ENCODE data around the gene VPS8. TPM values are rescaled to one million over a fixed set of nuclear protein-coding genes. Genes with fewer than 3 reads are reported as not detected.
A peak's percentile ranks its signal among the peaks of the same experiment; 100 is the strongest.
"Not testable (repeated sequence)": the region's sequence is repeated elsewhere in the genome, so short reads cannot be mapped to it uniquely, and the experiment has no call there.

Gene VPS8
- total and polyA plus RNA-seq, 11 donors: 15.7 to 122 (median 74.3) TPM

GRCh38 chr3:184954251-184954650 lies 142.3 kb downstream of the VPS8 start:
- TF ChIP-seq CTCF (IDR thresholded peaks at IDR 0.05) (no peak), POLR2A (IDR thresholded peaks at IDR 0.05) (no peak)
- 50 to 63% (median 54%) methylated on average over 3 of the region's 3 CpGs for WGBS, 4 donors
- intact Hi-C loops (cut with DNase I): loop anchor here in 1 of 10 donors (10.0 kb wide), 1 partner anchor 221 kb away; no protein-coding TSS in a partner anchor
- Histone ChIP-seq H3K36me3 (peaks cover 0 to 62% (median 35%) of the 10 kb centered on the region in 9 donors), H3K4me1 (peaks cover 0 to 18% (median 6%) of the 10 kb centered on the region in 12 donors), H3K27me3 (no peaks in the 10 kb centered on the region), H3K27ac (peak overlapping the region in 3 of 12 donors; percentile 11 to 44 (median 37)), H3K9me3 (no peaks in the 10 kb centered on the region), H3K4me3 (no peak overlapping the region)
- DNase-seq: peak; percentile 19 to 58 (median 45)
- ATAC-seq: peak; percentile 86 to 95 (median 90)

- not testable (repeated sequence) for H3K9me3 ChIP-seq, H3K27me3 ChIP-seq, H3K4me3 ChIP-seq, DNase-seq, ATAC-seq
- Histone ChIP-seq H3K4me1 (peaks cover 0 to 18% (median 6%) of the 10 kb centered on the region in 12 donors), H3K36me3 (peaks cover 0 to 62% (median 37%) of the 10 kb centered on the region in 9 donors), H3K27ac (peak overlapping the region in 1 of 12 donors; percentile 11)
- 94 to 98% (median 97%) methylated on average over 8 of the region's 8 CpGs for WGBS, 4 donors
- intact Hi-C loops (cut with DNase I): loop anchor here in 1 of 10 donors (10.0 kb wide), 1 partner anchor 220 kb away; no protein-coding TSS in a partner anchor
Measured at GRCh38 chr3:184954851-184955250, 142.9 kb downstream of the VPS8 start.

GRCh38 chr3:184965639-184966430 lies 153.9 kb downstream of the VPS8 start:
- H3K4me3 ChIP-seq: no peak overlapping the region
- WGBS, 4 donors: 87 to 89% (median 88%) methylated on average over 6 of the region's 6 CpGs
- H3K36me3 ChIP-seq: peaks cover 0 to 78% (median 53%) of the 10 kb centered on the region in 9 donors

GRCh38 chr3:184968115-184968514 lies 156.1 kb downstream of the VPS8 start:
- intact Hi-C loops (cut with DNase I): loop anchor here in 1 of 10 donors (10.0 kb wide), 1 partner anchor 207 kb away; no protein-coding TSS in a partner anchor

More at GRCh38 chr3:184965639-184966430, 153.9 kb downstream of the VPS8 start:
- Histone ChIP-seq H3K4me1 (no peaks in the 10 kb centered on the region), H3K9me3 (no peaks in the 10 kb centered on the region), H3K27me3 (no peaks in the 10 kb centered on the region), H3K27ac (no peak overlapping the region)
- ATAC-seq (no peak), DNase-seq (no peak)
- intact Hi-C loops (cut with DNase I): loop anchor here in 1 of 10 donors (10.0 kb wide), 1 partner anchor 209 kb away; no protein-coding TSS in a partner anchor
- TF ChIP-seq CTCF (IDR thresholded peaks at IDR 0.05) (peak in 1 of 12 donors; percentile 4), POLR2A (IDR thresholded peaks at IDR 0.05) (no peak)

More at GRCh38 chr3:184968115-184968514, 156.1 kb downstream of the VPS8 start:
- DNase-seq (no peak), ATAC-seq (no peak)
- no peaks in the 10 kb centered on the region for H3K9me3 ChIP-seq
- 91 to 97% (median 94%) methylated on average over 1 of the region's 1 CpG for WGBS, 4 donors
- no peaks in the 10 kb centered on the region for H3K27me3 ChIP-seq
- TF ChIP-seq POLR2A (IDR thresholded peaks at IDR 0.05) (no peak), CTCF (IDR thresholded peaks at IDR 0.05) (no peak)
- no peak overlapping the region for H3K4me3 ChIP-seq
- H3K4me1 ChIP-seq: no peaks in the 10 kb centered on the region
- H3K27ac ChIP-seq: no peak overlapping the region
- peaks cover 3 to 84% (median 68%) of the 10 kb centered on the region in 9 donors for H3K36me3 ChIP-seq

Data from heart left ventricle (tissue), 16 donors.